Measurements from ENCODE around the gene IMMP2L. TPM values are rescaled to one million over a fixed set of nuclear protein-coding genes. Genes with fewer than 3 reads are reported as not detected.

Gene IMMP2L
- total and polyA plus RNA-seq, 2 of the 8 experiments (the other 6 are each of a cell fraction or from before 2014, with no cell fraction given), result 2.3 to 10.1 TPM

- H2BK20ac ChIP-seq (ENCODE audit: low read length), result no peak overlapping the region
- H3K79me2 ChIP-seq (ENCODE audit: control insufficient read depth in 1 of 2, insufficient read depth in 2 of 2, low read length in 2 of 2), result no peaks in the 10 kb centered on the region
- H4K8ac ChIP-seq (ENCODE audit: extremely low read depth, insufficient read depth, low read length), result no peak overlapping the region
- H3K27ac ChIP-seq (ENCODE audit: low read depth, low read length), result no peak overlapping the region
- H2BK15ac ChIP-seq (ENCODE audit: low read length), result no peak overlapping the region
- no peak overlapping the region for H4K91ac ChIP-seq (replicated peaks; ENCODE audit: insufficient read length, low read length)
- CTCF ChIA-PET (ENCODE audit: partially characterized antibody), result interaction anchor here (0.6 to 1.8 kb wide), 3 partner anchors 14 to 19 kb away, joined by 3 read pairs; no protein-coding TSS in a partner anchor
- H3K23me2 ChIP-seq (ENCODE audit: low read depth, low read length), result no peaks in the 10 kb centered on the region
- no peak overlapping the region for H3K4me3 ChIP-seq (ENCODE audit: extremely low read depth in 1 of 4, insufficient read depth in 2 of 4, low read depth in 3 of 4, low read length in 4 of 4)
- H3K4me2 ChIP-seq (ENCODE audit: insufficient read depth in 1 of 2, low read depth in 2 of 2, low read length in 2 of 2), result no peak overlapping the region
- no peak overlapping the region for H2BK120ac ChIP-seq (replicated peaks; ENCODE audit: low read depth, low read length)
- no peak overlapping the region for H2AFZ ChIP-seq (ENCODE audit: low read length)
- H2BK12ac ChIP-seq (ENCODE audit: low read depth, low read length), result no peak overlapping the region
- FAIRE-seq (no peak), DNase-seq (ENCODE audit: low read depth in 1 of 2, low spot score in 2 of 2) (no peak)
- H3K4me1 ChIP-seq (replicated peaks in 1 of 4; ENCODE audit: control insufficient read depth in 3 of 4, insufficient read depth in 4 of 4, low read length in 3 of 4), result no peaks in the 10 kb centered on the region
- H3K4ac ChIP-seq (replicated peaks; ENCODE audit: insufficient read length, low read depth, low read length), result no peak overlapping the region
- no peak overlapping the region for H3K14ac ChIP-seq (ENCODE audit: insufficient read length)
- no peaks in the 10 kb centered on the region for H4K20me1 ChIP-seq (replicated peaks in 1 of 2; ENCODE audit: control insufficient read depth in 1 of 2, insufficient read depth in 2 of 2, low read length in 2 of 2)
- H3K27me3 ChIP-seq (replicated peaks in 1 of 4; ENCODE audit: control insufficient read depth in 3 of 4, extremely low read depth in 1 of 4, insufficient read depth in 3 of 4, low read length in 3 of 4), result no peaks in the 10 kb centered on the region
- H3K18ac ChIP-seq (ENCODE audit: extremely low read depth, low read length), result no peak overlapping the region
- no peak overlapping the region for H2AK5ac ChIP-seq (ENCODE audit: low read depth, low read length)
- H4K5ac ChIP-seq (ENCODE audit: insufficient read length, low read depth, low read length), result no peak overlapping the region
- POLR2A ChIA-PET (ENCODE audit: partially characterized antibody), result no interaction called here
- H2BK5ac ChIP-seq (ENCODE audit: low read depth, low read length), result no peak overlapping the region
- no peak overlapping the region for H3K9ac ChIP-seq (replicated peaks in 1 of 4; ENCODE audit: extremely low read depth in 1 of 4, low read depth in 3 of 4, low read length in 3 of 4)
- H3K56ac ChIP-seq (replicated peaks; ENCODE audit: insufficient read length, low read depth, low read length), result no peak overlapping the region
- H3K36me3 ChIP-seq (ENCODE audit: control insufficient read depth in 2 of 4, insufficient read depth in 4 of 4, low read length in 3 of 4), result no peaks in the 10 kb centered on the region
- no peak overlapping the region for H3K23ac ChIP-seq (ENCODE audit: insufficient read length)
- H3K9me3 ChIP-seq (ENCODE audit: insufficient read depth in 2 of 2, low read depth in 1 of 2, low read length in 1 of 2), result peaks cover 6 to 20% of the 10 kb centered on the region in 2 experiments; a peak in 3 of 4 replicates
- no peaks in the 10 kb centered on the region for H3K79me1 ChIP-seq (ENCODE audit: low read depth, low read length)
- TF ChIP-seq KDM4A (IDR thresholded peaks at IDR 0.05; ENCODE audit: low read depth, low read length, severe bottlenecking), result no peak
These were observed 502.5 kb downstream of the IMMP2L start for GRCh38 chr7:111059833-111060232.

Measured in H1 (cell line).